Neural cell (in vitro differentiated cells): ENCODE measurements around the gene AEBP2. TPM values are rescaled to one million over a fixed set of nuclear protein-coding genes. Genes with fewer than 3 reads are reported as not detected.
A peak's percentile ranks its signal among the peaks of the same experiment; 100 is the strongest.

Source experiments
- H2AFZ ChIP-seq: fragments of 200-600, 300-800 bp; sonication (generic), shearing (Covaris generic); 2 replicates; pipeline ENCODE4 v1.6.0; 2014; ENCODE audit warnings: low read depth, mild to moderate bottlenecking, antibody characterized with exemption, low read length, moderate library complexity
- H3F3A ChIP-seq: fragments of 200-600 bp; shearing (Covaris generic); 2 replicates; pipeline ENCODE4 v1.6.1; 2016; ENCODE audit warnings: mild to moderate bottlenecking, moderate library complexity, mixed read lengths, antibody characterized with exemption, low read length; ENCODE audit not compliant: insufficient read depth, poor library complexity, severe bottlenecking
- H3K27ac ChIP-seq: fragments of 200-600, 300-800 bp; sonication (generic), shearing (Covaris generic); 2 replicates; pipeline ENCODE4 v1.5.1; 2014; ENCODE audit warnings: mild to moderate bottlenecking, low read length, moderate library complexity
- H3K27me3 ChIP-seq: fragments of 300-800, 200-600 bp; sonication (generic), shearing (Covaris generic); 2 replicates; pipeline ENCODE4 v1.6.0; 2014; ENCODE audit warnings: mild to moderate bottlenecking, low read depth, low read length, moderate library complexity; ENCODE audit not compliant: insufficient read depth
- H3K36me3 ChIP-seq: fragments of 300-800, 200-600 bp; sonication (generic), shearing (Covaris generic); 2 replicates; pipeline ENCODE4 v1.5.1; 2014; ENCODE audit warnings: mild to moderate bottlenecking, antibody characterized with exemption, low read length, moderate library complexity; ENCODE audit not compliant: insufficient read depth
- H3K4me2 ChIP-seq: fragments of 300-800, 200-600 bp; sonication (generic), shearing (Covaris generic); 2 replicates; pipeline ENCODE4 v1.6.0; 2014; ENCODE audit warnings: mild to moderate bottlenecking, low read length
- H3K4me3 ChIP-seq: fragments of 300-800, 200-600 bp; sonication (generic), shearing (Covaris generic); 2 replicates; pipeline ENCODE4 v1.5.1; 2014; ENCODE audit warnings: mild to moderate bottlenecking, low read length, moderate library complexity
- H3K79me2 ChIP-seq: fragments of 200-600 bp; shearing (Covaris generic); replicated peaks from 2 replicates; pipeline ENCODE4 v1.6.0; 2014; ENCODE audit warnings: mild to moderate bottlenecking, low read length, moderate library complexity; ENCODE audit not compliant: insufficient read depth
- H3K9ac ChIP-seq: fragments of 300-800, 200-600 bp; sonication (generic), shearing (Covaris generic); 2 replicates; pipeline ENCODE4 v1.6.1; 2016; ENCODE audit warnings: mild to moderate bottlenecking, low read length, mixed read lengths
- H3K9me2 ChIP-seq: fragments of 200-600 bp; shearing (Covaris generic); 2 replicates; pipeline ENCODE4 v1.6.1; 2016; ENCODE audit warnings: mild to moderate bottlenecking, low read length, mixed read lengths; ENCODE audit not compliant: insufficient read depth
- H3K9me3 ChIP-seq: fragments of 200-600, 300-800 bp; sonication (generic), shearing (Covaris generic); 2 replicates; pipeline ENCODE4 v1.6.1; 2016; ENCODE audit warnings: mild to moderate bottlenecking, mixed run types, low read length, moderate library complexity, mixed read lengths
- H4K20me1 ChIP-seq: fragments of 200-600 bp; shearing (Covaris generic); 2 replicates; pipeline ENCODE4 v1.6.1; 2016; ENCODE audit warnings: mild to moderate bottlenecking, mixed run types; ENCODE audit not compliant: insufficient read depth
- CTCF ChIP-seq: fragments of 450-650 bp; IDR thresholded peaks from 2 replicates; pipeline ENCODE4 v1.5.1; 2014; ENCODE audit warnings: antibody characterized with exemption, mild to moderate bottlenecking, moderate library complexity; ENCODE audit not compliant: poor library complexity, severe bottlenecking
- EP300 ChIP-seq: fragments of 450-650 bp; conservative IDR thresholded peaks from 2 replicates; pipeline ENCODE4 v1.6.1; 2014; ENCODE audit warnings: antibody characterized with exemption, mild to moderate bottlenecking, moderate library complexity; ENCODE audit not compliant: poor library complexity, severe bottlenecking
- EZH2 ChIP-seq: fragments of 200-600, 300-800 bp; shearing (Covaris generic), sonication (generic); IDR thresholded peaks from 2 replicates; pipeline ENCODE4 v1.6.1; 2014; ENCODE audit warnings: antibody characterized with exemption, low read length, borderline replicate concordance, mild to moderate bottlenecking; ENCODE audit not compliant: insufficient read depth, poor library complexity, severe bottlenecking
- MXI1 ChIP-seq: fragments of 450-650 bp; conservative IDR thresholded peaks from 2 replicates; pipeline ENCODE4 v1.6.1; 2014; ENCODE audit warnings: antibody characterized with exemption, mild to moderate bottlenecking; ENCODE audit not compliant: poor library complexity, severe bottlenecking
- POLR2AphosphoS5 ChIP-seq: IDR thresholded peaks from 2 replicates; pipeline ENCODE4 v1.6.1; 2012
- RAD21 ChIP-seq: fragments of 450-650 bp; conservative IDR thresholded peaks from 2 replicates; pipeline ENCODE4 v1.6.1; 2014; ENCODE audit warnings: antibody characterized with exemption, mild to moderate bottlenecking, moderate library complexity
- REST ChIP-seq: IDR thresholded peaks from 2 replicates; pipeline ENCODE4 v1.6.1; 2012; ENCODE audit warnings: borderline replicate concordance
- SMC3 ChIP-seq: fragments of 450-650 bp; conservative IDR thresholded peaks from 2 replicates; pipeline ENCODE4 v1.6.1; 2014; ENCODE audit warnings: antibody characterized with exemption, mild to moderate bottlenecking, moderate library complexity; ENCODE audit not compliant: poor library complexity
- TAF1 ChIP-seq: IDR thresholded peaks from 2 replicates; pipeline ENCODE4 v1.6.1; 2012; ENCODE audit warnings: low read depth
- polyA plus RNA-seq: library from polyadenylated mRNA; depleted of rRNA; stranded (reverse); fragments of >200 nt; gene quantifications from 2 replicates; pipeline ENCODE4 v1.2.3, GENCODE V29; 2014

The AEBP2 gene
- polyA plus RNA-seq, 1 donor from 2014 or later, result 20.5 TPM

GRCh38 chr12:19440019-19440858 is 947 bp downstream of the AEBP2 start:
- no peaks in the 10 kb centered on the region for H3F3A ChIP-seq
- H3K9me2 ChIP-seq, result no peaks in the 10 kb centered on the region
- peaks cover 44% of the 10 kb centered on the region for H3K79me2 ChIP-seq
- no peaks in the 10 kb centered on the region for H4K20me1 ChIP-seq
- peak overlapping the region; percentile 97 for H3K4me3 ChIP-seq
- H3K9me3 ChIP-seq, result no peaks in the 10 kb centered on the region
- peak overlapping the region; percentile 77 for H2AFZ ChIP-seq
- peak overlapping the region; percentile 81 for H3K4me2 ChIP-seq
- TF ChIP-seq EP300, result no peak
- TF ChIP-seq MXI1, result no peak
- TF ChIP-seq RAD21, result peak; percentile 20
- peak; percentile 4 for TF ChIP-seq REST
- TF ChIP-seq SMC3, result no peak
- TF ChIP-seq EZH2, result no peak
- TF ChIP-seq POLR2AphosphoS5, result peak; percentile 9
- no peak for TF ChIP-seq TAF1
- peak overlapping the region; percentile 84 for H3K27ac ChIP-seq
- no peaks in the 10 kb centered on the region for H3K27me3 ChIP-seq
- peak overlapping the region; percentile 95 for H3K9ac ChIP-seq
- H3K36me3 ChIP-seq, result no peaks in the 10 kb centered on the region

- H2AFZ ChIP-seq, result no peak overlapping the region
- no peaks in the 10 kb centered on the region for H3F3A ChIP-seq
- TF ChIP-seq RAD21, result no peak
- no peak for TF ChIP-seq TAF1
- TF ChIP-seq MXI1, result no peak
- no peak for TF ChIP-seq CTCF
- no peak for TF ChIP-seq SMC3
- no peaks in the 10 kb centered on the region for H3K36me3 ChIP-seq
- peak overlapping the region; percentile 81 for H3K4me2 ChIP-seq
- peak overlapping the region; percentile 97 for H3K4me3 ChIP-seq
- no peaks in the 10 kb centered on the region for H4K20me1 ChIP-seq
- no peak overlapping the region for H3K27ac ChIP-seq
- no peaks in the 10 kb centered on the region for H3K9me2 ChIP-seq
- H3K9me3 ChIP-seq, result no peaks in the 10 kb centered on the region
- H3K79me2 ChIP-seq, result peaks cover 51% of the 10 kb centered on the region
- H3K9ac ChIP-seq, result peak overlapping the region; percentile 95
- H3K27me3 ChIP-seq, result no peaks in the 10 kb centered on the region
Observed at GRCh38 chr12:19440916-19441315, 1.6 kb downstream of the AEBP2 start.
